ENCODE data around the gene OLFML1.

Gene OLFML1

DNA sequence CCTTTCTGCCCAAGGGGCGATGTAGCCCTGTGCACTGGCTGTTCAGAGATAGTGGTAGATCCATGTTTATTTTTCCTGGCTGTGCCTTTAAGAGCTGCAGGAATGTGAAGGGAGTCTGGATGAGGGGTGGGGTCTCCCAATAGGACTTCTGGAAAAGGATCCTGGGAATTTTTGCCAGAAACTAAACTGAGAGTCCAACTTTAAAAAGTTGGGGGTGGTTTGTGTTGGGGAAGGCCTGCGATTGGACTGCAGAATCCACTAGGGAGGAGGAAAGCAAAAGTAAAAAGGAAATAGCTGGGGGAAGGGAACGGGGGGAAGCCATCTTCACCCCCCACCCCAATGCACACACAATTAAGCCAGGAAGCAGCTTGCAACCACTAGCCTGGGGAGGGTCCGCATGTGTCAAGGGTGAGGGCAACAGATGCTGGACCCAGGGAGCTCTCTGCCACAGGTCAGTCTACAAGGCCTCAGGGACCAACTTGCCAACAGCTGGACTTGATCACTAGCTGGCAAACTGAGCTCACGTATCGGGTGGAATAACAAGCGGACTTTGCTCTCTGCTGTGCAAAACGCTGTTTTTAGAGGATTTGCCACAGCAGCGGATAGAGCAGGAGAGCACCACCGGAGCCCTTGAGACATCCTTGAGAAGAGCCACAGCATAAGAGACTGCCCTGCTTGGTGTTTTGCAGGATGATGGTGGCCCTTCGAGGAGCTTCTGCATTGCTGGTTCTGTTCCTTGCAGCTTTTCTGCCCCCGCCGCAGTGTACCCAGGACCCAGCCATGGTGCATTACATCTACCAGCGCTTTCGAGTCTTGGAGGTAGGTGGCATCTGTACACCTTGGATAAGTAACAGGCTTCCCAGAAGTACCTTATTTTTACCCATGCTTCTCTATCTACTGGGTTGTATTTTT lies at the start of gene OLFML1:
Gene OLFML1 (plus strand): TSS at position 321 of the 912 bp plus-strand sequence. CDS start 370 bp downstream, at position 691.
- DNase-seq (ENCODE audit: low read depth in 2 of 2) = no peak

DNA sequence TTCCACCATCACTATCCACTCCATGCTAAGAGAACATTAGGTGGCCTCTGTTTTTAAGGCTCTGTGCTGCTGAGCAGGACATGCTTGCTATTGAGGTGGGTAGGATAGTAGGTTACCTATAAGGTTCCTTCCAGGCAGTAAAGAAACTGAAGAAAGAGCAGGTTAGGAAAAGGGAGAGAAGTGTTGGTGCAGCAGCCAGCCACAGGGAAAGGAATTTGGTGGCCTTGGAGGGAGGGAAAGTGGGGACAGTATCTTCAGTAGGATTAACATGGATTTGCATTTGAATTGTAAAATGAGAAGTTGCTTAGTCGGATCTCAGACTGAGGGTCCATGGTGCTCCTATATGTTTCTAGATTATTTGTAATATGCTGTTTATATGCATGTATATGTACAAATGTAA lies 49.2 kb upstream of the OLFML1 start:
- DNase-seq (ENCODE audit: low read depth in 2 of 2) = no peak

DNA sequence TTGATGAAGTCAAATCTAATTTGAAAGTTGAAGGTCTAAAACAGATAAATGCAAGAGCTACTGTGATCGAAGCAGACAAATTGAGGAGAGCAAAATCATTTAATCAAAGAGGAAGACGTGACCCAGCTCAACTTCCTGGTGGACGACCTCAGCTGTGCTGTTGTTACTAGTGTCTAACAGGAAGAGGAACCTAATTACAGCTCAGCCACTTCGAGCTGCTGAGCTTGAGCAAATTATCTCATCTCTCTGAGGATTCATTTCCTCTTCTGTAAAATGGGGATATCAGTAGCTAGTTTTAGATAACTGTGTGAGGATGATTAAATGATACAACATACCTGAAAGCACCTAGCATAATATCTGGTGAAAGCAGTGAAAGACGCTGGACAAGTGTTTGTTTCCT lies 48.6 kb upstream of the OLFML1 start:
- DNase-seq (ENCODE audit: low read depth in 2 of 2) = no peak

- DNase-seq (ENCODE audit: low read depth in 2 of 2) = no peak
Measured at GRCh38 chr11:7437696-7438095, 47.6 kb upstream of the OLFML1 start.

GRCh38 chr11:7439746-7440320 lies 45.5 kb upstream of the OLFML1 start:
- no peak for DNase-seq (ENCODE audit: low read depth in 2 of 2)

GRCh38 chr11:7442588-7443215 lies 42.6 kb upstream of the OLFML1 start:
- DNase-seq (ENCODE audit: low read depth in 2 of 2) = peak; percentile 63 to 75

- no peak for DNase-seq (ENCODE audit: low read depth in 2 of 2)
Measured at GRCh38 chr11:7444091-7444981, 41.0 kb upstream of the OLFML1 start.

GRCh38 chr11:7445564-7445963 lies 39.7 kb upstream of the OLFML1 start:
- no peak for DNase-seq (ENCODE audit: low read depth in 2 of 2)

- DNase-seq (ENCODE audit: low read depth in 2 of 2) = no peak
Measured at GRCh38 chr11:7448201-7448600, 37.1 kb upstream of the OLFML1 start.

DNA sequence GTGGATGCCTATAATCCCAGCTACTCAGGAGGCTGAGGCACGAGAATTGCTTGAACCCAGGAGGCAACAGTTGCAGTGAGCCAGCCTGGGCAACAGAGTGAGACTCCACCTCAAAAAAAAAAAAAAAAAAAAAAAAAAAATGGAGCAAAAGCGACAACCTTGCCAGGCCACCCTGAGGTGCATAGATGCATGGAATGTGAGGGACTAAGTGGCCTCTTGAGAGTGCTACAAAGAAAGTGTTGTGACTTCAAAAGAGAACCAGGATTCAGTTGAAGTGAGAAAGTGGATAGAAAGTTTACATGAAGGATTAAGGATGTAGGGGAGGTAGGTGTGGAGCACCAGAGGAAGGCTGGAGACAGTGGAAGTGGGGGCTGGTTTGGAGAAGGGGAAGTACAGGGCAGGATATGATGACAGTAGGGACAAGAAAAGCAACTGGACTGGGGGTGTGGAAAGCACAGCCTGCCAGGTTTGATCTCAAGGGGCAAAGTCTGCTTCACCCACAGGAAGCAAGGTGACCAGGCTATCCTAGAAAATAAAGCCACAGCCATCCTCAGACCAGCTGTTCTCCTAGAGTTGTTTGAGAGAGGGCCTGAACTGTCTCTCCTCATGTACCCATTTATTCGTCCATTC lies 36.0 kb upstream of the OLFML1 start:
- DNase-seq (ENCODE audit: low read depth in 2 of 2) = no peak

- DNase-seq (ENCODE audit: low read depth in 2 of 2) = no peak
Measured at GRCh38 chr11:7449841-7450214, 35.5 kb upstream of the OLFML1 start.

- no peak for DNase-seq (ENCODE audit: low read depth in 2 of 2)
Measured at GRCh38 chr11:7450836-7451235, 34.5 kb upstream of the OLFML1 start.

DNA sequence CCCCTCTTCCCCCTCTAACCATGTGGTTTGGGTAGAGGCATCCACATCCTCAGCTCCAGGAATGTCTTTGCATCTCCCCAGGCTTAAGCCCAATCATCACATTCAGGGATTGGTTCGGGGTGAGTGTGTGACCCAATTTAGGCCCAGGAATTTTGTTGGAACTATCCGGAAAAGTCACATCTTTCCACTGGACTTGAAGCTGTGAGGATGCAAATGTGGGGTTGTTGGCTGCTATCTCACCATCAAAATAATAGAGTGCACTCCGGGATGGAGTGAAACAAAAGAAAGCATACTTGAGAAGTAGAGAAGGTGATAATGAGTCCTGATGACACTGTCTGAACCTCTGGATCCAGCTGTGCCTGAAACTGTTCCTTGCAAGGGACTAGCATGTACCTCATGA lies 33.8 kb upstream of the OLFML1 start:
- no peak for DNase-seq (ENCODE audit: low read depth in 2 of 2)

GRCh38 chr11:7451952-7452494 lies 33.3 kb upstream of the OLFML1 start:
- no peak for DNase-seq (ENCODE audit: low read depth in 2 of 2)

- DNase-seq (ENCODE audit: low read depth in 2 of 2) = no peak
Measured at GRCh38 chr11:7454854-7455253, 30.5 kb upstream of the OLFML1 start.

DNA sequence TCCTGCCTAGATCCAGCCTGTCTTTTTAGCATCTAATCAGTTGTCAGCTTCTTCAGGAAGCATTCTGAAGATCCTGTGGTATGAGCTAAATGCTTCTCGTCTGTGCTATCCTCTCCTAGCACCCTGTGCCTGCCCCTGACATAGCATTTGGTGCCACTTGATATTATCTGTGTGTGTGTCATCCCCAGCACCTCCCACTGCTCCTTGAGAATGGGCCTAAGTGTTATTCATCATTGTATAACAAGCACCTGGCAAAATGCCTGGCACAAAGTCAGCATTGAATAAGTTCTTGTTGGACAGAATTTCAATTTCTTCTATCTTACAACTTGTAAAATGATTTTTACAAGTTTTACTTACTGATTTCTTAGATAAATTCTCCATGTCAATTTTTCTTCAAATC lies 28.1 kb upstream of the OLFML1 start:
- DNase-seq (ENCODE audit: low read depth in 2 of 2) = no peak

DNA sequence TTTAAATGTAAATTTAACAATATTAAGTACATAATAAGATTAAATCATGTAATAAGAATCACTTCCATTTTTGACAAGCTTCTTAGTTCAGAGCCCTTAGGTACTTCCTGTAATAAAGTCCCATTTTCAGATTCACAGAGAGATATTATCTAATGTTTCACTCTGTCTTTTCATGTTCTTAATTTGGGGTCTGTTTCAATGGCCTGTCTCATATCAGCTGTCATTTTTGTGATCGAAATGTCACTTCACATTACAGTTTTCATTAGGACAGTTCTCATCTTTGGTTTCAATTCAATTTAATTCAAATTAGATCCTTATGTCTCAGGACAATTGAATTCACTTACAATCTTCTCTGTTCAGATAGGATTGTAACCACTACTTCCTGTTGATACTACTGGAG lies 22.6 kb upstream of the OLFML1 start:
- DNase-seq (ENCODE audit: low read depth in 2 of 2) = no peak

DNA sequence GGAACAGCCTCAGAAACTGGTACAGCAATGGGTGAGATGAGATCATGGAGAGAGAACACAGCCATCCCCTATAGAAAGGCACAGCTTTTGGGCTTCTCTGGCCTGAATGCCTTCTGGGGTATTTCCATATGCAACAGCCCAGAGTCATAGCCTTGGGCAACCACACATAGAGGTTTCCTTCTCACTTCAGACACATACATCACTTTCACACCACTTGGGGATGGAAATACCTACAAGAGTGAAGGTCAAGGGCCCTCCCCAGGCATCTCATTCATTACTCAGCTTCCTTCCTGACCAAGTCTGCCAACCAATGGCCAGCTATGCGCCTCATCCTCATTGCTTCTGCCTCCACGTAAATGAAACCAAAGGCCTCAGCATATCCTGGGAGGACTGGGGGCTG lies 17.7 kb upstream of the OLFML1 start:
- DNase-seq (ENCODE audit: low read depth in 2 of 2) = no peak

- DNase-seq (ENCODE audit: low read depth in 2 of 2) = no peak
Measured at GRCh38 chr11:7469351-7469865, 15.9 kb upstream of the OLFML1 start.

DNA sequence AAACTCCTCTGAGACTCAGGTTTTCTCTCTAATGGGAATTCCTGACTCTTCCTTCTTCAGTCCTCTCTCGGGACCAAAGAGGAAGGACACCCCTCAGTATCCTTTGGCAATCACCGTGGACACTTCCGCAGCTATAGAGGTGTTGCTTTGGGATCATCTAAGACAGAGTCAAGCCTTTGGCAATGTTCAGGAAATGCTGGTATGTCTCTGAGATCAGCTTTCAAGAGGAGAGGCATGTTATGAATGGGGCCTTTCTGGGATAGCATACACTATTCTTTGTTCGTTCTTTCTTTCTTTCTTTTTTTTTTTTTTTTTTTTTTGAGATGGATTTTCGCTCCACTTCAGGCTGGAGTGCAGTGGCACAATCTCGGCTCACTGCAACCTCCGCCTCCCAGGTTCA lies 14.2 kb upstream of the OLFML1 start:
- no peak for DNase-seq (ENCODE audit: low read depth in 2 of 2)

DNA sequence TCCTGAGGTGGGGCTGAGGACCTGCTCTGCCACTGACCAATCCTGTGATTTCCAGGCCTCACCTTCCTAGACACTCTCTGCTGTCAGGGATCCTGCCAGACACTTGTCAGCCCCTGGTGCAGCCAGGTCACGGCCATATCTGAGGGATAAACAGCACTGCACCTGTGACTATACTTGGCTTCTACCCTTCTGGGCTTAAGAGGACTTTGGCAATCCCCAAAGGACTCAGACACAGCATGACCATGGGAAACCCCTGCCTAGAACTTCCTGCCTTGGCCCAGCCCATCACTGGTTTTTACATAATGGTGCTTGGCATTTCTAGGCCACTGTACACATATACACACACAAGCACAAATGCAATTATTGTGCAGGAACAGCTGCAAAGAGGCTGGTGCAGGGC lies 11.6 kb upstream of the OLFML1 start:
- no peak for DNase-seq (ENCODE audit: low read depth in 2 of 2)

All from stimulated activated CD4-positive, alpha-beta T cell treated with anti-CD3 and anti-CD28 coated beads, Interleukin-4, amount 100 ng/mL, for 48 hours (primary cell).